ENCODE results near the gene NT5E. TPM values are rescaled to one million over a fixed set of nuclear protein-coding genes. Genes with fewer than 3 reads are reported as not detected.
A peak's percentile ranks its signal among the peaks of the same experiment; 100 is the strongest.

Gene NT5E
- polyA plus RNA-seq, 3 donors from 2014 or later: 0.12 to 0.80 (median 0.52) TPM

GRCh38 chr6:85469276-85470022, 19.6 kb downstream of the NT5E start:
- no peak for DNase-seq
- H3K4me1 Mint-ChIP-seq: peaks cover 14 to 17% of the 10 kb centered on the region in 2 donors
- no peak overlapping the region for H3K27ac Mint-ChIP-seq
- H3K36me3 Mint-ChIP-seq: no peaks in the 10 kb centered on the region
- peaks cover 3 to 24% (median 17%) of the 10 kb centered on the region in 3 donors for H3K27me3 Mint-ChIP-seq (ENCODE audit: low read depth in 3 of 3)
- no peak overlapping the region for H3K4me3 Mint-ChIP-seq
- no peaks in the 10 kb centered on the region for H3K9me3 Mint-ChIP-seq

- Mint-ChIP-seq H3K27ac (no peak overlapping the region), H3K36me3 (no peaks in the 10 kb centered on the region), H3K4me1 (peaks cover 8 to 11% of the 10 kb centered on the region in 2 donors), H3K27me3 (ENCODE audit: low read depth in 3 of 3) (peaks cover under 1 to 20% (median 14%) of the 10 kb centered on the region in 3 donors), H3K4me3 (no peak overlapping the region), H3K9me3 (no peaks in the 10 kb centered on the region)
- no peak for DNase-seq
Observed at GRCh38 chr6:85470023-85470410, 20.1 kb downstream of the NT5E start.

GRCh38 chr6:85472744-85473143, 22.9 kb downstream of the NT5E start:
- H3K4me3 Mint-ChIP-seq: no peak overlapping the region

GRCh38 chr6:85473748-85474147, 23.9 kb downstream of the NT5E start:
- no peak overlapping the region for H3K4me3 Mint-ChIP-seq
- no peaks in the 10 kb centered on the region for H3K9me3 Mint-ChIP-seq
- H3K36me3 Mint-ChIP-seq: no peaks in the 10 kb centered on the region
- no peaks in the 10 kb centered on the region for H3K4me1 Mint-ChIP-seq
- peaks cover 0 to 13% (median 11%) of the 10 kb centered on the region in 3 donors for H3K27me3 Mint-ChIP-seq (ENCODE audit: low read depth in 3 of 3)
- DNase-seq: no peak
- H3K27ac Mint-ChIP-seq: no peak overlapping the region

More at GRCh38 chr6:85472744-85473143, 22.9 kb downstream of the NT5E start:
- Mint-ChIP-seq H3K9me3 (no peaks in the 10 kb centered on the region), H3K27ac (no peak overlapping the region), H3K27me3 (ENCODE audit: low read depth in 3 of 3) (peaks cover 0 to 14% (median 14%) of the 10 kb centered on the region in 3 donors), H3K36me3 (no peaks in the 10 kb centered on the region), H3K4me1 (no peaks in the 10 kb centered on the region)
- no peak for DNase-seq

GRCh38 chr6:85476532-85476931, 26.6 kb downstream of the NT5E start:
- H3K27ac Mint-ChIP-seq: no peak overlapping the region

DNA sequence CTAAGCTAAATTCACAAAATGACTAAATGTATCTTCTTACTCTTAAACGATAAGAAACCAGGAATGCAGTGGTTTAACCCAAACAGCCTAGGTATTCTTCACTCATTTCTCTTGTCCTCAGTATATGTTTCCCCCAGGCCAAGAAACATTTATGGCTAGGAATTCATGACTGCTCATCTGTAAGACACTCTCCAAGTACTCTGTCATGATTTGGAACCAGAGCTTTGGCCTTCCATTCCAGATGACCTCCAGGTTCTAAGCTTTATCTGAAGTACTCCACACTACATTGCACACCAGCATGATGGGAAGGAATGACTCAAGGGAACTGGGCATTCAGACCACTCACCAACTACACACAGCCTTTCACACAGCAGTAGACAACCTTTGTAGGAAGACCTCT, 29.3 kb downstream of the NT5E start:
- Mint-ChIP-seq H3K27me3 (ENCODE audit: low read depth in 3 of 3) (peaks cover 3 to 12% (median 9%) of the 10 kb centered on the region in 3 donors), H3K27ac (no peak overlapping the region), H3K36me3 (no peaks in the 10 kb centered on the region), H3K4me3 (no peak overlapping the region), H3K9me3 (no peaks in the 10 kb centered on the region), H3K4me1 (peaks cover 0 to 6% of the 10 kb centered on the region in 2 donors)
- DNase-seq: no peak

More at GRCh38 chr6:85476532-85476931, 26.6 kb downstream of the NT5E start:
- Mint-ChIP-seq H3K9me3 (no peaks in the 10 kb centered on the region), H3K4me3 (no peak overlapping the region), H3K36me3 (no peaks in the 10 kb centered on the region), H3K27me3 (ENCODE audit: low read depth in 3 of 3) (peaks cover 0 to 9% (median 6%) of the 10 kb centered on the region in 3 donors), H3K4me1 (no peaks in the 10 kb centered on the region)
- DNase-seq: no peak

DNA sequence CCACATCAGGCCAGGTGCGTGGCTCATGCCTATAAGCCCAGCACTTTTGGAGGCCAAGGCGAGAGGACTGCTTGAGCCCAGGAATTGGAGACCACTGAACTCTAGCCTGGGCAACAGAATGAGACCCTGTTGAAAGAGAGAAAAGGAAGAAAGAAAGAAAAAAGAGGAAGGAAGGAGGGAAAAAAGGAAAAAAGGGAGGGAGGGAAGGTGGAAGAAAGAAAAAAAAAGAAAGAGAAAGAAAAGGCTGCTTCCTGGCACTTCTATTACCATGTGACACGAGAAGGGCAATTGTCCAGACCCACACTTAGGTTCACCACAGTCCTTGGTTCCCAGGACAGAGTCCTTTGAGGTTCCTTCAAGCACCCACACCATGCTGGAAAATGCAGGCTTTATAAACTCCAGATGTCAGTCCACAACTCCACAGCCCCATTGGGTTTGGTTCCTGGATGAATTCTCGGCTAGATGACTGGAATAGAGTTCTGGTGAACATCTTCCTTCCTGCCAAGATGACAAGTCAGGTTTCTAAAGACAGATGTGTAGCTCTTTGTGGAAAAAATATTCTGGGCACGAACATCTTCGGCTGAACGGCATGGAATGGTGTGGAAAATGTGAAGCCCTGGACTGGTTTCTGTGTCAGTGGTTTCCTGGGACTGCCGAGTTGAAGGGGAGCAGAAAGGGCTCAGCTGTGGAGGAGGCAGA, 32.5 kb downstream of the NT5E start:
- H3K4me3 Mint-ChIP-seq: no peak overlapping the region
- DNase-seq: no peak
- no peak overlapping the region for H3K27ac Mint-ChIP-seq
- H3K4me1 Mint-ChIP-seq: peaks cover 0 to 6% of the 10 kb centered on the region in 2 donors
- H3K9me3 Mint-ChIP-seq: no peaks in the 10 kb centered on the region
- no peaks in the 10 kb centered on the region for H3K36me3 Mint-ChIP-seq
- peaks cover 7 to 13% (median 10%) of the 10 kb centered on the region in 3 donors for H3K27me3 Mint-ChIP-seq (ENCODE audit: low read depth in 3 of 3)

DNA sequence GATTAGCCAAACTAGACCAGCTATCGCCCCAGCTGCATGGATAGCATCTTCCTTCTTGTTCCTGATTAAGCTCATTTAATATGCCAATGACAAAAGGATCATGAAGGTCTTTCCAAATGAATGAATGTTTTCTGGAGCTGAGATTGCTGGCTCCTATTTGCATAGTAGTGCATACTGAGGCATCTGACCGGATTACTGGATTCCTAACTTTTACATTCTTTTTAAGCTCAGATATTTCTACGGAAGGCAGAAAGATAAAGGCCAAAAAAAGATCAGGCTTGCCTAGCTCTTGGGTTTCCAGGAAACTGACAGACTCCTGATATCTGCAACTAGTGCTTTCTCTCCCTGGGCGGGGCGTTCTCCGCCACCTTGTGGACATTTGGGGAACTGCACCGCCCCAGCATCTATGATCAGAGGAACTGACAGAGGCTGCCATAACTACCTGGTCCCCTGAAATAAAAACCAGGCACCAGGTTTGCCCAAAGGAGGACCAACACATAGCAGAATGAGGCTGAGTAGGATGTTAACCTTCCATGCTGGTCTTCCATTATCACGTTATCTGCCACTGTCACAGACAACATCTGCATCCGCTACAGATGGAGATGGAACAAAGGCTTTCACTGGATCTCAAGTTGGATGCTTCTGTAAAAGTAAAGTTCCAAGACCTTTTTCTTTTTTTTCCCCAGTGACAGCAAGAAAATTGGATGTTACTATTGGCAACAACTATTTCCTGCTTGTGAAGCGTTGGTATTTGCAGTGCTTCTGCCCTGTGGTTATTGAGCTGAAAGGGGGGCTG, 33.2 kb downstream of the NT5E start:
- peak; percentile 67 to 74 (median 71) for DNase-seq
- Mint-ChIP-seq H3K9me3 (no peaks in the 10 kb centered on the region), H3K4me3 (no peak overlapping the region), H3K36me3 (no peaks in the 10 kb centered on the region), H3K4me1 (peaks cover 0 to 6% of the 10 kb centered on the region in 2 donors), H3K27ac (no peak overlapping the region), H3K27me3 (ENCODE audit: low read depth in 3 of 3) (peaks cover 7 to 10% (median 9%) of the 10 kb centered on the region in 3 donors)

GRCh38 chr6:85483846-85484245, 34.0 kb downstream of the NT5E start:
- no peak overlapping the region for H3K4me3 Mint-ChIP-seq
- no peak overlapping the region for H3K27ac Mint-ChIP-seq
- DNase-seq: no peak
- peaks cover 0 to 6% of the 10 kb centered on the region in 2 donors for H3K4me1 Mint-ChIP-seq
- no peaks in the 10 kb centered on the region for H3K9me3 Mint-ChIP-seq
- no peaks in the 10 kb centered on the region for H3K36me3 Mint-ChIP-seq
- peaks cover 7 to 10% (median 9%) of the 10 kb centered on the region in 3 donors for H3K27me3 Mint-ChIP-seq (ENCODE audit: low read depth in 3 of 3)

GRCh38 chr6:85484948-85485347, 35.1 kb downstream of the NT5E start:
- no peak for DNase-seq
- H3K36me3 Mint-ChIP-seq: no peaks in the 10 kb centered on the region
- H3K4me3 Mint-ChIP-seq: no peak overlapping the region
- no peaks in the 10 kb centered on the region for H3K9me3 Mint-ChIP-seq
- peaks cover 0 to 6% of the 10 kb centered on the region in 2 donors for H3K4me1 Mint-ChIP-seq
- no peak overlapping the region for H3K27ac Mint-ChIP-seq
- peaks cover 7 to 10% (median 8%) of the 10 kb centered on the region in 3 donors for H3K27me3 Mint-ChIP-seq (ENCODE audit: low read depth in 3 of 3)

DNA sequence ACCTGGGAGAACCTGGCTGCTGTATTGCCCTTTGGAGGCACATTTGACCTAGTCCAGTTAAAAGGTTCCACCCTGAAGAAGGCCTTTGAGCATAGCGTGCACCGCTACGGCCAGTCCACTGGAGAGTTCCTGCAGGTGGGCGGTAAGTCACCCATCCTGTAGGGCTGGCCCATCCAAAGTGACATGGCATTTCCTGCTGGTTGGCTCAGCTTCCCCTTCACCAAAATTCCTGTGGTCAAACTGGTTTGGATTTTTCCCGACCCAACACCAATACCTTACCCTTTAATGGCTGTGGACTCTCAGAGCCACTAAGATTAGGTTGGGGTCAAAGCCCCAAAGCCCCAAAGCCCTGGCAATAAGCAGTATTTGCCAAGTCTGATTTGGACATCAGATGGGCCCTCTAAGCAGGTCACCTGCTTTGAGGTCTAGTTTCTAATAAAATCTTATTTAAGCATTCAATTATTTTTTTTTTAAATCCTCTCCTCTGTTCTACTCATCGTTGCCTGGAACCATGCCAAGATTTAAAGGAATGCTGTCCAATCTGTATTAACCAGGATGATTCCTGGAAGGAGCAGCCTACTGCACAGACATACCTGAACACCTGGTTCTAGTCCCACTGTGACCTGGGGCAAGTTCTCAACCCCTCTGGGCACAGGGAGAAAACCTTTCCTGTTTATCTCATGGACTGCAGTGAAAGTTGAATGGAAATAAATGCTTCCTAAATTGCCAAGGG, 40.8 kb downstream of the NT5E start:
- no peak overlapping the region for H3K4me3 Mint-ChIP-seq
- H3K27ac Mint-ChIP-seq: no peak overlapping the region
- H3K36me3 Mint-ChIP-seq: no peaks in the 10 kb centered on the region
- H3K27me3 Mint-ChIP-seq (ENCODE audit: low read depth in 3 of 3): peaks cover 2 to 5% (median 3%) of the 10 kb centered on the region in 3 donors
- no peaks in the 10 kb centered on the region for H3K4me1 Mint-ChIP-seq
- H3K9me3 Mint-ChIP-seq: no peaks in the 10 kb centered on the region
- no peak for DNase-seq

GRCh38 chr6:85493389-85493788, 43.5 kb downstream of the NT5E start:
- H3K36me3 Mint-ChIP-seq: peaks cover 0 to 7% (median 0%) of the 10 kb centered on the region in 3 donors
- H3K27ac Mint-ChIP-seq: no peak overlapping the region
- no peak overlapping the region for H3K4me3 Mint-ChIP-seq
- peaks cover 3 to 7% of the 10 kb centered on the region in 2 donors for H3K4me1 Mint-ChIP-seq
- DNase-seq: no peak
- no peaks in the 10 kb centered on the region for H3K9me3 Mint-ChIP-seq
- peaks cover 0 to 9% (median 2%) of the 10 kb centered on the region in 3 donors for H3K27me3 Mint-ChIP-seq (ENCODE audit: low read depth in 3 of 3)
